Activated CD4-positive, alpha-beta T cell treated with anti-CD3 and anti-CD28 coated beads, Interleukin-2, amount 50 U/mL, for 24 hours (primary cell): Measurements from ENCODE around the gene PPM1B.
"Not testable (repeated sequence)": the region's sequence is repeated elsewhere in the genome, so short reads cannot be mapped to it uniquely, and the experiment has no call there.

Experiments
- DNase-seq, 2 donors: peaks; one replicate each; pipeline ENCODE4 v3.0.0-alpha.2; 2020; ENCODE audit warnings: low read depth in 1 of 2, low spot score in 1 of 2

PPM1B gene

DNA sequence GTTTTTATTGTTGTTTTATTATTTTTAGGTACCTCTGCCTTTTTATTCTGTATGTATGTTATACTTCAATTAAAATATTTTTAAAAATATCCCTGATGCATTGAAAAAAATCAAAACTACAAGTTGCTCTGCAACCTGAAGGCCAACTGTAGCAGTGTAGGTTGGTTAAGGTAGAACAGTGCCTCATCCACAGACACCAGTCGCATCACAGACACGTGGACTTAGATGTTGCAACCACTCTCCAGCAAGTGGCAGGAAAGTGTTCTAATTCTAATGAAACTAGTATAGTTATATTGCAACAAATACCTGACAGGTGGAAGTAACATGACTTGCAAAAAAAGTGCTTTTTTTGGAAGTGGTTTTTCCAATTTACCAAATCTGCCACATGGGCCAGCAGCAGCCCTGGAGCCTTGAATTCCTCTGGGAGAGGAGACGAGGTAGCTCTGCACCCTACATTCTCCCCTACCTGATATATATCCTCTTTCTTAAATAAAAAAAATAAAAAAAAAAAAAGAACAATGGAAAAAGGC, 78.2 kb downstream of the PPM1B start:
- DNase-seq = no peak

DNA sequence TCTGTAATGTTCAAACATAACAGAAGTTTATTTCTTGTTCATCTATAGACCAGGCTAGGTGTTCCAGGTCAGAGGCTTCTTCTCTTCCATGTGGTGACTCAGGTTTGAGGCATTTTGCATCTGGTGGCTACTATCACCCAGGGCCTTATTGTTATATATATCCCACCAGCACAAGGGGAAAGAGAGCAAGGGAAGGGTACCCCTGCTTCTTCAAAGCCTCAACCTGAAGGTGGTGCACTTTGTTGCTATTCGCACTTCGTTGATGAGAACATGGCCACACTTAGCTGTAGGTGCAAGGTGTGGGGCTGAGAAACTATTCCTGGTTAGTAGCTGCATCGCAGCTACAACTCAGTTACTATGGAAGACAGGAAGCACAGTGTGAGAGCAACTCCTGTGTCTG, 79.2 kb downstream of the PPM1B start:
- no peak for DNase-seq

GRCh38 chr2:44249269-44249668, 80.6 kb downstream of the PPM1B start:
- not testable (repeated sequence) for DNase-seq

DNA sequence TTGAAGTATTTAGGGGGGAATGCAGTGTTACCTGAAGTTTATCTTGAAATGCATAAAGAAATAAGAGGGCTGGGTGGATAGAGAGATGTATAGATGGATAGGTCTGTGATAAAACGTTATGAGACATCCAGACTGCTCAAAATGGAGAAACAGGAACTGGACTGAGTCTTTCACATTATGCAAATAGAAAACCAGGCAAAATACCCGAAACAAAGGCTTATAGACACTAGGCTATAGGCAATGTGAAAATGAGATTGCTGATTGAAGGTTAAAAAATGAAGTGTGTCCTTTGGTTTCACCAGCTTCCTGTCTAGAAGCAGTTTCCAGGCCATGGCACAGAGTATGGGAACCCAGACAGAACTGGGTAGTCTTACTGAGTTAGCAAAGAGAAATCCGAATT, 81.7 kb downstream of the PPM1B start:
- no peak for DNase-seq

DNA sequence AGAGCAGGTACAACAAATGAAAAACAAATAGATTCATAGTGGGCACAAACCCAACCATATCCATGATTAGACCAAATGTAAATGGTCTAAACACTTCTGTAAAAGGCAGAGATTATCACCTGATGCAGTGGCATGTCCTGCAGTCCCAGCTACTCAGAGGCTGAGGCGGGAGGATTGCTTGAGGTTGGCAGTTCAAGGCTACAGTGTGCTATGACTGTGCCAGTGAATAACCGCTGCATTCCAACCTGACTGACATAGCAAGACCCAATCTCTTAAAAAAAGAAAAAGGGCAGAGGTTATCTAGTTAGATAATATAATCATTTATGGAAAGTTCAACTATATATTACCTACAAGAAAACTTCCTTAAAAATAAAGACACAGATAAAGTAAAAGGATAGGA, 85.3 kb downstream of the PPM1B start:
- no peak for DNase-seq

DNA sequence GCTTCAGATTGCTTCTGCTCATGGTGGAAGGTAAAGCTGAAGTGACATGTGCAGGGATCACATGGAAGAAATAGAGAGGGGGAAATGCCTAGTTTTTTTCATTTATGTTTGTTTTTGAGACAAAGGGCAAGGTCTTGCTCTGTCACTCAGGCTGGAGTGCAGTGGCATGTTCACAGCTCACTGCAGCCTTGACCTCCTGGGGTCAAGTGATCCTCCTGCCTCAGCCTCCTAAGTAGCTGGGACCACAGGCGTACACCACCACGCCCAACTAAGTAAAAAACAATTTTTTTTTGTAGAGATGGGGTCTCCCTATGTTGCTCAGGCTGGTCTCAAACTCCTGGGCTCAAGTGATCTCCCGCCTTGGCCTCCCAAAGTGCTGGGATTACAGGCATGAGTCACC, 87.0 kb downstream of the PPM1B start:
- DNase-seq = not testable (repeated sequence)

DNA sequence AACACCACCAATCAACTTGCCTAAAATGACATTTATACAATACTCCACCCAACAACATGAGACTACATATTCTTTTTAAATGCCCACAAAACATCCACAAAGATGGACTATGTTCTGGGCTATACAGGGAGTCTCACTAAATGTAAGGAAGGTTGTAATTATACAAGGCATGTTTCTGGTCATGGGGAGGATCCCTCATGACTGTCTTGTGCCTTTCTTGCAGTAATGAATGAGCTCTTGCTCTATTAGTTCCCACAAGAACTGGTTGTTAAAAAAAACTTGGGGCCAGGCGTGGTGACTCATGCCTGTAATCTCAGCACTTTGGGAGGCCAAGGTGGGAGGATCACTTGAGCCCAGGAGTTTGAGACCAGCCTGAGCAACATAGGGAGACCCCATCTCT, 89.1 kb downstream of the PPM1B start:
- DNase-seq = not testable (repeated sequence)

DNA sequence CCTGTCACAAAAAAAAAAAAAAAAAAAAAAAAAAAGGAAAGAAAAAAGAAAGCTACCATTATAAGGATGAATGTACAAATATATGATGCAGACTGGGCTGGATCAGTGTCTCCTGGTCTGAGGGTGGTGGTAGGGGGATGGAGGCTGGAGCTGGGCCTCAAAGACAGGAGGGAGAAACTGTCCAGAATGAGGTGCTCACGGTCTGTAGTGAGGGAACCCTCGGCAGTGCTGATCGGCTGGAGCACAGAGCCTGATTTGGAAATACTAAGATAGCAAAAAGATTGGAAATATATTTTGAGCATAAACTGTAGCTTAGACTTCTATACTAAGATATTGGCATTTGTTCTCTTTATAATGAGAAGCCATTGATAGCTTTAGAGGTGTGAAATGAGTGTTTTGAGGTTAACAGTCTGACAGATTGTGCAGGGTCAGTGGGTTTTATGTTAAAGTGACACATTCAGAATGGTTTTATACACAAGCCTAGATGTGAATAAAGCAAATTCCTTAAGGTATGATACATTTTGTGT, 98.7 kb downstream of the PPM1B start:
- DNase-seq = no peak

DNA sequence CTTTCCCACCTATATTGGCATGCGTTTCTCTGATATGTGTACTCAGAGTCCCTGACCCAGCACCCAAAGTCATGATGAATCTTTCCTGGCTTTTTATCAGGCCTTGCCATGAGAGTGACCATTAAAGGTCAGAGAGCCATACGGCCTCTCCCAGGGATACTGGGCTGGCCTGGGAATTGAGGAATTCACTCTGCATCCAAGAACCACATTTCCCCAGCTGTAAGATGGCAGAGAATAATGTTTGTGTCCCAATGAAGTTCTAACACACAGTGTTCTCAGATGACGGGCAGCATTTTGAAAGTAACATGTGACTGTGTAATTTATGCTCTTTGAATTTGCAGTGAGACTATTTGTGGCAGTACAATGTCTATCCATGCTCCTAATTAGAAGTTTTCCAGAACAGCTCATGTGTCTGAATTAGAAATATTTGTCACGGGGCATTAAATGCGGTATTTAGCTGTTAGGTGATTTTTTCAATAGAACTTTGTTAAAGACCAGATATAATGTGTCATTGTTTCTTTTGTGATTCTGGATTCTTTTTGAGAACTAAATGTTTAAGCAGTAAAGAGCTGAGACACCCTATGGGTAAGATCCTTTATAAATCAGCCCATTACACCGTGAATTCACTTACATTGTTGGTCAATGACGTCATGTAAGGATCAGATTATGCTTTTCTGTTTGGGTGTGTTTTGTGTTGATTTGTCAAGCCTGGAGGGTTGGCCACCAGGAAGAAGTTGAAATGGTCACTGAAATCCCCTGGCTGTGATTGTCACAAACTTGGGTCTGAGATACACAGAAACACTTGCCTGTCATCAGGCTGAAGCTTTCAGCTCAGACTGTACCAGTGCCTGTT, 99.3 kb downstream of the PPM1B start:
- DNase-seq = no peak

DNA sequence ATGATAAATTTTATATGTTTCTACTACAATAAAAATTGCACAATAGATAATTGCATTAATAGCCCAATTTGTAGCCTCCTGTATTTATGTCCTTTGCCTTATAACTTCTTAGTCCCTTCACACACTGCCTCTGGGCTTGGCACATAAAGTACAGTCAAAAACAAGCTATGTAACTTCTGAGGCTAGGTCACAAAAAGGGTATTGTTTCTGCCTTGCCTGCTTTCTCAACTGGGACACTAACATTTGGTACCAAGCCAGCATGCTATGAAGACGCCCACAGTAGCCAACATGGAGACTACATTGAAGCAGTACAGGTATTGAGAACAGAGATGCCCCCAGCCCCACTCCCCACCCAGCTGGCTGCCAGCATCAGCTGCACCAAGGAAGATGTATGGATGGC, 101.2 kb downstream of the PPM1B start:
- no peak for DNase-seq

- DNase-seq = no peak
These were observed 102.6 kb downstream of the PPM1B start for GRCh38 chr2:44271296-44271695.

DNA sequence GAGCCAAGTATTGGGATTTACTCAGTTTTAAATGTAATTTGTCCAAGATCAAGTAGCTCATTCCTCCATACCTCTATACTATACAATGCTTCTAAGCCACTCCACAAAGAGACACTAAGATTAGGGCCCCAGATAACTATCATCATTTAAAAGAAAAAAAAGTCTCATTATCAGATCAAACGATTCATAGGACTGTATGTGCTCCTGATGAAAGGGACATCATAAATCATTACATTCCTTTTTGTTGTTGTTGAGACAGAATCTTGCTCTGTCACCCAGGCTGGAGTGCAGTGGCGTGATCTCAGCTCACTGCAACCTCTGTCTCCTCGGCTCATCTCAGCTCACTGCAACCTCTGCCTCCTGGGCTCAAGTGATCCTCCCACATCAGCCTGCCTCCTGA, 104.4 kb downstream of the PPM1B start:
- no peak for DNase-seq

DNA sequence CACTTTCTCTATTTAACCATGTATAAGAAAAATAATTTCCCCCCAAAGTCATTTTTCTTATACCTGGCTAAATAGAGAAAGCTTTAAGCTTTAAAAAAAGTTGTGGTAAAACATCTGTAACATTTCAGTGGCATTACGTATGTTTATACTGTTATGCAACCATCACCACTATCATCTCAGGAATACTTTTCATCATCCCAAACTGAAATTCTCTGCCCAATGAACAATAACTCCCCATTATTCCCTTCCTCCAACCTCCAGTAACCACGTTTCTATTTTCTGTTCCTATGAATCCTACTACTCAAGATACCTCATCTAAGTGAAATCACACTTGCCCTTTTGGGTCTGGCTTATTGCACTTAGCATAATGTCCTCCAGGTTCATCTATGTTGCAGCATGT, 104.9 kb downstream of the PPM1B start:
- no peak for DNase-seq

- DNase-seq = no peak
These were observed 107.2 kb downstream of the PPM1B start for GRCh38 chr2:44275927-44276303.

- DNase-seq = no peak
These were observed 108.9 kb downstream of the PPM1B start for GRCh38 chr2:44277541-44277940.

DNA sequence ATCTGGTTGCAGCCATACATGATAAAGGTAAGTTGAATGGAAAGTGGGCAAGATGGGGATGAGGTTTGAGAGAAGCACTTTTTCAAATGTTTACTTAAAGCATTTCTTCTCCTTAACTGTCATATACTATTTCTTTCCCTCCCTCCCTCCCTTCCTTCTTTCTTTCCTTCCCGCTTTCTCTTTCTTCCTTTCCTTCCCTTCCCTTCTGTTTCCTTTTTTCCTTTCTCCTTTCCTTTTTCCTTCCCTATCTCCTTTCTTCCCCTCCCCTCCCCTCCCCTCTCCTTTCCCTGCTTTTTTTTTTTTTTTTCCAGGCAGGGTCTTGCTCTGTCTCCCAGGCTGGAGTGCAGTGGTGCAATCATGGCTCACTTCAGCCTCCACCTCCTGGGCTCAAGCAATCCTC, 112.2 kb downstream of the PPM1B start:
- DNase-seq = no peak
